Left ventricle myocardium inferior (tissue), 1 donor: ENCODE data around the gene SMAD2. TPM values are rescaled to one million over a fixed set of nuclear protein-coding genes. Genes with fewer than 3 reads are reported as not detected.

Experiments used
- DNase-seq: peaks from one replicate; pipeline ENCODE4 v3.0.0-alpha.2; 2020
- H3K27ac ChIP-seq: fragments of 200-600 bp; replicated peaks from 2 replicates; pipeline ENCODE4 v1.8.0; 2021
- H3K27me3 ChIP-seq: fragments of 200-600 bp; 2 replicates; pipeline ENCODE4 v1.8.0; 2021; ENCODE audit warnings: low read depth
- H3K36me3 ChIP-seq: fragments of 200-600 bp; 2 replicates; pipeline ENCODE4 v1.8.0; 2021
- H3K4me1 ChIP-seq: fragments of 200-600 bp; 2 replicates; pipeline ENCODE4 v1.8.0; 2021
- H3K4me3 ChIP-seq: fragments of 200-600 bp; 2 replicates; pipeline ENCODE4 v1.8.0; 2021; ENCODE audit warnings: mild to moderate bottlenecking, moderate library complexity
- H3K9me3 ChIP-seq: fragments of 200-600 bp; replicated peaks from 2 replicates; pipeline ENCODE4 v1.8.0; 2021
- intact Hi-C: fragments of 100-400 bp; cut with micrococcal nuclease; formaldehyde crosslinking; loops from one replicate; pipeline ENCODE4 v1.11.0; 2022
- total RNA-seq: library from RNA; stranded (reverse); fragmentation: NEBNext Ultra II Directional; extraction: Animal tissue kit (Norgen Biotek cat#: 25700); gene quantifications from one replicate; pipeline ENCODE4 v1.2.1, GENCODE V29; 2021
- TF ChIP-seq, protein P1 (sequence below): fragments of 200-600 bp; IDR thresholded peaks from 2 replicates; pipeline ENCODE4 v1.8.0; 2021; ENCODE audit warnings: antibody characterized with exemption, mild to moderate bottlenecking, borderline replicate concordance
- donor health status: DM: no; HTN: yes; CAD: no; lungs with severe emphysema.

SMAD2 gene
- total RNA-seq, 1 donor from 2014 or later: 80.9 TPM

DNA sequence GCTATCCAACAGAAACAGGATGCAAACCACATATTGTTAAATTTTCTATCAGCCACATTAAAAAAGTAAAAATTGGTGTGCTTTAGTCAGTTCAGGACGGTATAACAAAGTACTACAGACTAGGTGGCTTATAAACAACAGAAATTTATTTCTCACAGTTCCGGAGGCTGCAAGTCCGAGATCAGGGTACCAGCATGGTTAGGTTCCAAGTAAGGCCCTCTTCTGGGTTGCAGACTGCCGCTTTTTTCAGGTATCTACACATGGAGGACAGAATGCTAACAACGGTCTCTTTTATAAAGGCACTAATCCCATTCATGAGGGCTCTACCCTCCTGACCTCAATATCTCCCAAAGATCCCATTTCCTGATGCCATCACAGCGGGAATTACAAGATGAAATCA, 10.5 kb downstream of the SMAD2 start:
- no peaks in the 10 kb centered on the region for H3K27me3 ChIP-seq
- TF ChIP-seq, protein P1, sequence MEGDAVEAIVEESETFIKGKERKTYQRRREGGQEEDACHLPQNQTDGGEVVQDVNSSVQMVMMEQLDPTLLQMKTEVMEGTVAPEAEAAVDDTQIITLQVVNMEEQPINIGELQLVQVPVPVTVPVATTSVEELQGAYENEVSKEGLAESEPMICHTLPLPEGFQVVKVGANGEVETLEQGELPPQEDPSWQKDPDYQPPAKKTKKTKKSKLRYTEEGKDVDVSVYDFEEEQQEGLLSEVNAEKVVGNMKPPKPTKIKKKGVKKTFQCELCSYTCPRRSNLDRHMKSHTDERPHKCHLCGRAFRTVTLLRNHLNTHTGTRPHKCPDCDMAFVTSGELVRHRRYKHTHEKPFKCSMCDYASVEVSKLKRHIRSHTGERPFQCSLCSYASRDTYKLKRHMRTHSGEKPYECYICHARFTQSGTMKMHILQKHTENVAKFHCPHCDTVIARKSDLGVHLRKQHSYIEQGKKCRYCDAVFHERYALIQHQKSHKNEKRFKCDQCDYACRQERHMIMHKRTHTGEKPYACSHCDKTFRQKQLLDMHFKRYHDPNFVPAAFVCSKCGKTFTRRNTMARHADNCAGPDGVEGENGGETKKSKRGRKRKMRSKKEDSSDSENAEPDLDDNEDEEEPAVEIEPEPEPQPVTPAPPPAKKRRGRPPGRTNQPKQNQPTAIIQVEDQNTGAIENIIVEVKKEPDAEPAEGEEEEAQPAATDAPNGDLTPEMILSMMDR: no peak
- DNase-seq: no peak
- H3K27ac ChIP-seq: no peak overlapping the region
- H3K4me3 ChIP-seq: no peak overlapping the region
- no peaks in the 10 kb centered on the region for H3K9me3 ChIP-seq
- H3K36me3 ChIP-seq: no peaks in the 10 kb centered on the region
- H3K4me1 ChIP-seq: peaks cover 93% of the 10 kb centered on the region
- intact Hi-C loops: no loop called here

DNA sequence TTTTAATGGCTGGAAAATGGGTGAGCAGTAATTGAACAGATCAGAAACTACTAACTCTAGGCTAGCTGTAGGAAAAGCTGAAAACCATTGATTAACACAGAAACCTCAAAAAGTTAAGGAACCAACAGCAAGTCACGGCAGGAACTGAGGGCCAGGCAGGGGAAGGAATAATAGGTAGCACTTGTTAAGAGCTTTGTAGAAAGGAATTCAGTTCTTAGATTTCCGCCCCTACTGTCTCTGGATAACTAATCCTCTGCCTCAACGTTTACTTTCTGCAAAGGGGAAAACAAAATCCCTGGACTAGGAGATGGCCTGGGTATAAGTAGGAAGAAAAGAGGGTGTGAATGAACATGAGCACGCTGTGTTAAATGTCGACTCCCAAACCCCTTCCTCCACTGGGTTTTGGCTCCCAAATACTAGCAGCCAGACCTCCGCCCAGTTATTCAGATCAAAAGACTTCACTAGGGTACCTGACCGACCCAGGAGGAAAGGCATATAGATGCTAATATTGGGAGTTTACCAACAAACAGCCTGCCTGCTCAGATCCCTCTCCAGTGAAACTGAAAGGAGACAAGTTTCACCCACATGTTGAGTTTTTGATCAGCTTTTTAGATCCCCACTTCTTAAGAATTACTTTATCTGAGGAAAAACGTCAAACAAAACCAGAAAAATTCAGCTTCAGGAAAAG, 12.4 kb downstream of the SMAD2 start:
- Histone ChIP-seq H3K9me3 (no peaks in the 10 kb centered on the region), H3K27me3 (no peaks in the 10 kb centered on the region), H3K36me3 (no peaks in the 10 kb centered on the region), H3K27ac (no peak overlapping the region), H3K4me3 (no peak overlapping the region), H3K4me1 (peaks cover 97% of the 10 kb centered on the region)
- TF ChIP-seq, protein P1: no peak
- intact Hi-C loops: no loop called here
- DNase-seq: no peak

DNA sequence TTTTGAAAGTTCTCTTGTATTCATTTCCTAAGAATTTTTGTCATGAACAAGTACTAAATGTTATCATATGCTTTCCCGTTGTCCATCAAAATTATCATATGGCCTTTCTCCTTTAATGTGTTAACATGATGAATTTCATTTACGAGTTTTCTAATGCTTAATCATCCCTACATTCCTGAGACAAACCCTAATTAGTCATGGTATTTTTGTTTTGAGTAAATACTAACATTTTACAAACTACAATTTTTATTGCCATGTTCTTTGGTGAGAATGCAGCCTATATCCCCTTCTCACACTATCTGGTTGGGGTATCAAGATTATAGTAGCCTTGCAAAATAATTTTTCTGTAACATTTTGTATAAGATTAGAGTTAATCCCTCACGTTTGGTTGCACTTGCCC, 14.5 kb downstream of the SMAD2 start:
- H3K27me3 ChIP-seq: no peaks in the 10 kb centered on the region
- TF ChIP-seq, protein P1: no peak
- intact Hi-C loops: no loop called here
- H3K4me3 ChIP-seq: no peak overlapping the region
- H3K27ac ChIP-seq: peak overlapping the region; percentile 17
- no peak for DNase-seq
- H3K4me1 ChIP-seq: peaks cover 97% of the 10 kb centered on the region
- no peaks in the 10 kb centered on the region for H3K9me3 ChIP-seq
- no peaks in the 10 kb centered on the region for H3K36me3 ChIP-seq

DNA sequence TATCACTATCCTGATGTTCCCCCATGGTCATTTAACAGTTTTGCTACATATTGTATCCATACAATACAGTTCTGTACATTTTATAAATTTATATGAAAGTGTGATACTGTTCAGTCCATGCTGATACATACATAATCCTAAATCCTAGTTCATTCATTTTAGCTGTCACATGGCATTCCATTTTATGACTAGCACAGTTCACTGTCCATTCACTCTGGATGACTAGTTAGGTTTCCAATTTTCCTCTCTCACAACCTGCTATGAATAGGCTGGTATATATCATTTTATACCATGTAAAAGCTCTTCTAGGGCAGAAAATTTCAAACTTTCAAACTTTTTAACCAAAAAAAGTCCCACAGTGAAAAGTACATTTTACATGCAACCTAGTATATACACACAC, 15.2 kb downstream of the SMAD2 start:
- Histone ChIP-seq H3K27ac (peak overlapping the region; percentile 87), H3K9me3 (no peaks in the 10 kb centered on the region), H3K4me1 (peaks cover 97% of the 10 kb centered on the region)

DNA sequence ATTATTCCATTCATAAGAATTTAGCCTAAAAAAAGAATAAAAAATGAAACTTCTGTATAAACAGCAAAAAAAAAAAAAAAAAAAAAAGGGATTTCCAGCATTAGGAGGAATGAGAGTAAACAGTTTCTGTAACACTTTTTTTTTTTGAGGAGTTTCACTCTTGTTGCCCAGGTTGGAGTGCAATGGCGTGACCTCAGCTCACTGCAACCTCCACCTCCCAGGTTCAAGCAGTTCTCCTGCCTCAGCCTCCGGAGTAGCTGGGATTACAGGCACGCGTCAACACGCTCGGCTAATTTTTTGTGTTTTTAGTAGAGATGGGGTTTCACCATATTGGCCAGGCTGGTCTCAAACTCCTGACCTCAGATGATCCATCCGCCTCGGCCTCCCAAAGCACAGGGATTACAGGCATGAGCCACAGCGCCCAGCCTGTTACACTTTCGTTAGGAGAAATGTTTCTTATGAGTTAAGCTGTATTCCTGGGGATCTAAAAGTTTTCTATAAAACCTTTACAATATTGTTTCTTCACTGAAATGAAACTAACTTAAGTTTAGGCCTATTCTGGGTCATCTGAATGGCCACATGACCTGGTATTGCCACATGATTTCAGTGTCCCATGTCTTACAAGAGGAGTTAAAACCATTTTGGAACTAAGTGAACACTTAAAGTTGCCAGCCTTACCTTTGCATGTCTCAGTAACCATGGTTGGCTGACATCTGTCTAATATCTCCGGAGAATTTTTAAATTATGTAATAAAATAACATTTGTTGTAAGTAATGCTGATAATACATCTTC, 17.5 kb downstream of the SMAD2 start:
- no peaks in the 10 kb centered on the region for H3K27me3 ChIP-seq
- no peak for DNase-seq
- intact Hi-C loops: no loop called here
- H3K27ac ChIP-seq: peak overlapping the region; percentile 87
- H3K4me3 ChIP-seq: no peak overlapping the region
- H3K36me3 ChIP-seq: no peaks in the 10 kb centered on the region
- TF ChIP-seq, protein P1: no peak
- peaks cover 97% of the 10 kb centered on the region for H3K4me1 ChIP-seq
- H3K9me3 ChIP-seq: no peaks in the 10 kb centered on the region

More for the DNA sequence above, 15.2 kb downstream of the SMAD2 start:
- H3K4me3 ChIP-seq: no peak overlapping the region
- intact Hi-C loops: no loop called here
- TF ChIP-seq, protein P1: no peak
- no peaks in the 10 kb centered on the region for H3K27me3 ChIP-seq
- no peak for DNase-seq
- H3K36me3 ChIP-seq: no peaks in the 10 kb centered on the region
